PC-3 (cell line): ENCODE measurements around the gene MN1. TPM values are rescaled to one million over a fixed set of nuclear protein-coding genes. Genes with fewer than 3 reads are reported as not detected.

Experiments
- ATAC-seq: fragments of 200-7000 bp; cut with Tn5 transposase; 2 replicates; pipeline ENCODE4 v1.9.1; 2020; ENCODE audit warnings: mild to moderate bottlenecking, moderate library complexity
- BruUV-seq: library from RNA; stranded (reverse); fragments of 400-500 nt; replicated peaks from 2 replicates; lab custom pipeline; 2021; lab: Mats Ljungman, UMichigan
- CTCF ChIA-PET: fragments of 300-600 bp; sonication (Branson Sonifier 250); formaldehyde crosslinking; loops from one replicate; lab custom pipeline; 2022; ENCODE audit warnings: antibody characterized with exemption; lab: Charles Lee
- POLR2A ChIA-PET: fragments of 300-600 bp; sonication (Branson Sonifier 250); formaldehyde crosslinking; loops from one replicate; lab custom pipeline; 2022; ENCODE audit warnings: antibody characterized with exemption; ENCODE audit not compliant: unreplicated experiment; lab: Charles Lee
- DNase-seq: peaks from one replicate; pipeline ENCODE4 v3.0.0-alpha.2; 2015
- H2AFZ ChIP-seq: fragments of 300-600 bp; sonication (generic); 2 replicates; pipeline ENCODE4 v1.6.0; 2016; ENCODE audit warnings: antibody characterized with exemption, low read length
- H3F3A ChIP-seq: fragments of 300-600 bp; sonication (generic); one replicate; pipeline ENCODE4 v1.6.0; 2017; ENCODE audit warnings: antibody characterized with exemption, low read length, control low read depth, mild to moderate bottlenecking; ENCODE audit not compliant: unreplicated experiment
- H3K27ac ChIP-seq: fragments of 300-600 bp; sonication (generic); 2 replicates; pipeline ENCODE4 v1.5.1; 2016; ENCODE audit warnings: mild to moderate bottlenecking, low read length
- H3K27me3 ChIP-seq: fragments of 300-600 bp; sonication (generic); 2 replicates; pipeline ENCODE4 v1.6.1; 2016; ENCODE audit warnings: low read length, mixed read lengths
- H3K36me3 ChIP-seq: fragments of 300-600 bp; sonication (generic); 2 replicates; pipeline ENCODE4 v1.6.1; 2016; ENCODE audit warnings: low read depth, mixed run types, low read length, mixed read lengths
- H3K4me1 ChIP-seq: fragments of 300-600 bp; sonication (generic); 2 replicates; pipeline ENCODE4 v1.5.1; 2016; ENCODE audit warnings: low read length; ENCODE audit not compliant: insufficient read depth
- H3K4me2 ChIP-seq: fragments of 300-600 bp; sonication (generic); 2 replicates; pipeline ENCODE4 v1.6.0; 2016; ENCODE audit warnings: low read length
- H3K4me3 ChIP-seq: fragments of 300-600 bp; sonication (generic); 2 replicates; pipeline ENCODE4 v1.5.1; 2016; ENCODE audit warnings: mild to moderate bottlenecking, low read length, mixed read lengths
- H3K79me2 ChIP-seq: fragments of 300-600 bp; sonication (generic); 2 replicates; pipeline ENCODE4 v1.6.1; 2017; ENCODE audit warnings: low read length, mixed read lengths
- H3K9ac ChIP-seq: fragments of 300-600 bp; sonication (generic); 2 replicates; pipeline ENCODE4 v1.6.0; 2016; ENCODE audit warnings: mild to moderate bottlenecking, low read length
- H3K9me2 ChIP-seq: fragments of 300-600 bp; sonication (generic); replicated peaks from 2 replicates; pipeline ENCODE4 v1.6.1; 2016; ENCODE audit warnings: mixed run types, low read length, mixed read lengths
- H3K9me3 ChIP-seq: fragments of 300-600 bp; sonication (generic); 2 replicates; pipeline ENCODE4 v1.6.1; 2016; ENCODE audit warnings: low read length, mixed read lengths
- H4K20me1 ChIP-seq: fragments of 300-600 bp; sonication (generic); 2 replicates; pipeline ENCODE4 v1.6.1; 2016; ENCODE audit warnings: low read length, mixed read lengths
- EZH2 ChIP-seq: fragments of 300-600 bp; sonication (generic); IDR thresholded peaks from one replicate; pipeline ENCODE4 v1.6.1; 2017; ENCODE audit warnings: antibody characterized with exemption, mild to moderate bottlenecking, low read length; ENCODE audit not compliant: unreplicated experiment
- EZH2phosphoT487 ChIP-seq: fragments of 300-600 bp; sonication (generic); IDR thresholded peaks from 2 replicates; pipeline ENCODE4 v1.6.1; 2018; ENCODE audit warnings: mild to moderate bottlenecking, antibody characterized with exemption, low read length, borderline replicate concordance
- intact Hi-C: fragments of 100-400 bp; cut with micrococcal nuclease; formaldehyde crosslinking; loops from 2 replicates; pipeline ENCODE4 v1.9.0; 2023
- total RNA-seq: library from RNA; depleted of rRNA; stranded (reverse); fragments of >200 nt; gene quantifications from 2 replicates; pipeline ENCODE4 v1.2.3, GENCODE V29; 2014
- TF ChIP-seq, protein P1 (sequence below): fragments of 300-600 bp; sonication (generic); conservative IDR thresholded peaks from 2 replicates; pipeline ENCODE4 v1.5.1; 2017; ENCODE audit warnings: antibody characterized with exemption, low read depth, mild to moderate bottlenecking, low read length

Gene MN1
- total RNA-seq, 1 experiment from 2014 or later: 2.7 TPM

- H3K4me1 ChIP-seq: no peaks in the 10 kb centered on the region
- H3K27ac ChIP-seq: no peak overlapping the region
- H3K9me3 ChIP-seq: no peaks in the 10 kb centered on the region
- no peak overlapping the region for H3K9ac ChIP-seq
- no peaks in the 10 kb centered on the region for H4K20me1 ChIP-seq
- no peaks in the 10 kb centered on the region for H3K36me3 ChIP-seq
- ATAC-seq (no peak), DNase-seq (no peak)
- H2AFZ ChIP-seq: no peak overlapping the region
- H3K79me2 ChIP-seq: no peaks in the 10 kb centered on the region
- TF ChIP-seq, protein P1, sequence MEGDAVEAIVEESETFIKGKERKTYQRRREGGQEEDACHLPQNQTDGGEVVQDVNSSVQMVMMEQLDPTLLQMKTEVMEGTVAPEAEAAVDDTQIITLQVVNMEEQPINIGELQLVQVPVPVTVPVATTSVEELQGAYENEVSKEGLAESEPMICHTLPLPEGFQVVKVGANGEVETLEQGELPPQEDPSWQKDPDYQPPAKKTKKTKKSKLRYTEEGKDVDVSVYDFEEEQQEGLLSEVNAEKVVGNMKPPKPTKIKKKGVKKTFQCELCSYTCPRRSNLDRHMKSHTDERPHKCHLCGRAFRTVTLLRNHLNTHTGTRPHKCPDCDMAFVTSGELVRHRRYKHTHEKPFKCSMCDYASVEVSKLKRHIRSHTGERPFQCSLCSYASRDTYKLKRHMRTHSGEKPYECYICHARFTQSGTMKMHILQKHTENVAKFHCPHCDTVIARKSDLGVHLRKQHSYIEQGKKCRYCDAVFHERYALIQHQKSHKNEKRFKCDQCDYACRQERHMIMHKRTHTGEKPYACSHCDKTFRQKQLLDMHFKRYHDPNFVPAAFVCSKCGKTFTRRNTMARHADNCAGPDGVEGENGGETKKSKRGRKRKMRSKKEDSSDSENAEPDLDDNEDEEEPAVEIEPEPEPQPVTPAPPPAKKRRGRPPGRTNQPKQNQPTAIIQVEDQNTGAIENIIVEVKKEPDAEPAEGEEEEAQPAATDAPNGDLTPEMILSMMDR: no peak
- H3F3A ChIP-seq: no peaks in the 10 kb centered on the region
- no peak overlapping the region for H3K4me3 ChIP-seq
- H3K9me2 ChIP-seq: no peaks in the 10 kb centered on the region
- CTCF ChIA-PET: no interaction called here
- no peak overlapping the region for H3K4me2 ChIP-seq
- POLR2A ChIA-PET: no interaction called here
- BruUV-seq: no TSS peak
- intact Hi-C loops: no loop called here
- no peaks in the 10 kb centered on the region for H3K27me3 ChIP-seq
Measured at GRCh38 chr22:27706489-27706888, 95.1 kb downstream of the MN1 start.

DNA sequence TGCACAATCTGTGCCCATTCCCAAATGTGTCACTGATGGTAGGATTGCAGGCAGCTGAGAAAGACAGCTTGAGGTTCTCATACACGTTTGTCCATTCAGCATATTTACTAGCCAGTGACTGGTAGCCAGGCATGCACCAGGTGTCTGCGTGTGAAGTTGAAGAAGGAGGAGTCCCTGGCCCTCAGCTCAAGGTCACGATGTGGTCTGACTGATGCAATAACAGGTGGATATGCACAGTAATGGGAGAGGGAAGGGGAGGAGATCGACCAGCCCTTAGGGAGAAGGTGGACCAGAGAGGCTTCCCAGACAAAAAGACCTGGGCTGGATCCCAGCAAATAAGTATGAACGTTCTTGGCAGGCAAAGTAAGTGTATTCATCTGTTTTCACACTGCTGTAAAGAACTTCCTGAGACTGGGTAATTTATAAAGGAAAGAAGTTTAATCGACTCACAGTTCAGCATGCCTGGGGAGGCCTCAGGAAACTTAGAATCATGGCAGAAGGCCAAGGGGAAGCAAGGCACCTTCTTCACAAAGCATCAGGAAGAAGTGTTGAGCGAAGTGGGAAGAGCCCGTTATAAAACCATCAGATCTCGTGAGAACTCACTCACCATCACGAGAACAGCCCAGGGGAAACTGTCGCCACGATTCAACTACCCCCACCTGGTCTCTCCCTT is 96.0 kb downstream of the MN1 start:
- Histone ChIP-seq H3K27ac (no peak overlapping the region), H3K4me1 (no peaks in the 10 kb centered on the region), H4K20me1 (no peaks in the 10 kb centered on the region), H3K9ac (no peak overlapping the region), H3K4me3 (no peak overlapping the region), H2AFZ (no peak overlapping the region), H3K27me3 (no peaks in the 10 kb centered on the region), H3K79me2 (no peaks in the 10 kb centered on the region), H3K4me2 (no peak overlapping the region), H3K9me3 (no peaks in the 10 kb centered on the region), H3K9me2 (no peaks in the 10 kb centered on the region), H3K36me3 (no peaks in the 10 kb centered on the region), H3F3A (no peaks in the 10 kb centered on the region)
- DNase-seq: no peak
- ChIA-PET POLR2A (no interaction called here), CTCF (no interaction called here)
- no peak for ATAC-seq
- intact Hi-C loops: no loop called here
- no TSS peak for BruUV-seq
- TF ChIP-seq, protein P1: no peak
- no peak for TF ChIP-seq EZH2phosphoT487
- TF ChIP-seq EZH2: no peak

DNA sequence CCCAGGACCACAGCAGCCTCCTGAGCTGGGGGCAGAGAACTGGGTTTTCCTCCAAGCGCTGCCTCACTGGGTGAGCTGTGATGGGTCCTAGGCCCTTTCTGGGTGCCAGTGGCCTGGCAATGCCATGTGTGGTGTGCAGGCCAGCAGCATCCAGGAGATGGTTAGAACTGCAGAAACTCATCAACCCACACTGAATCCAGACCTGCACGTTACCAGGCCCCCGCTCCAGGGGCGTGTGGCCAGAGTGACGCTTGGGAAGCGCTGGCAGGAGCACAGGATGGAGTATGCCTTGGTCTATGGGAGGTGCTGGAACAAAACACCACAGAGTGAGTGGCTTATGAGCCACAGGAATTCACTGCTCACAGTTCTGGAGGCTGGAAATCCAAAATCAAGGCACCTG is 97.0 kb downstream of the MN1 start:
- POLR2A ChIA-PET: no interaction called here
- Histone ChIP-seq H3K9me3 (no peaks in the 10 kb centered on the region), H3K27me3 (no peaks in the 10 kb centered on the region), H3K36me3 (no peaks in the 10 kb centered on the region), H3K79me2 (no peaks in the 10 kb centered on the region), H2AFZ (no peak overlapping the region), H3K4me3 (no peak overlapping the region), H3K9ac (no peak overlapping the region), H3F3A (no peaks in the 10 kb centered on the region), H3K4me2 (no peak overlapping the region), H3K27ac (no peak overlapping the region), H4K20me1 (no peaks in the 10 kb centered on the region), H3K9me2 (no peaks in the 10 kb centered on the region), H3K4me1 (no peaks in the 10 kb centered on the region)
- BruUV-seq: no TSS peak
- DNase-seq (no peak), ATAC-seq (no peak)
- CTCF ChIA-PET: no interaction called here
- intact Hi-C loops: no loop called here
- TF ChIP-seq EZH2 (no peak), EZH2phosphoT487 (no peak)
- TF ChIP-seq, protein P1: no peak
